Measurements from ENCODE around the gene SH2D2A.

SH2D2A gene

DNA sequence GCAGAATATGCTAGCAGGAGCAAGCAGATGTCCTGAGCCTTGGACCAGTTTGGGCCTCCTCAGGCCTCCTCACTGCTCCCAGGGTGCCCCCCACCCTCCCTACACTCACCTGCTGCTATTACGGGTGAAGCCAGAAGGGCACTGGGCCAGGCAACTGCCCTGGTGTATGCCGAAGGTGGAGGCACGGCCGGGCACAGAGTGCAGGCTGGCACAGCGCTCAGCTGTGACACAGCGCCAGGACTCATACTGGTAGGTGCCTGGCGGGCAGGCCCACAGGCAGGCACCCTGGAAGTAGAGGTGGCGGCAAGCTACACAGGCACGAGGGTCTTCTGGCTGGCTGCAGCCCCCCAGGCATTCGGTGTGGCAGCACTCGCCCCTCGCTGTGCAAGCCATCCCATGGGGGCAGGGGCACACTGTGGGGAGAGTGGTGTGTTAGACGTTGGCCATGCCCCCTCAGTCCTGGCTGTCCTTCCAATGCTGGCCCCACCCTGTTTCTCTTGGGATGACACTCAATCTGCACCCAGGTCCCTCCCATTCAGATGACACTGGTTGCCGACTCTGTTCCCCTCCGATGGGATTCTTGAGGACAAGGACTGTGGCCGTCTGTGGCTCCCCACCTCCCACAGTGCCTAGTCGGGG is 35.2 kb upstream of the SH2D2A start:
- Histone ChIP-seq H3K27me3 (ENCODE audit: insufficient read depth, poor library complexity, severe bottlenecking) (peaks cover 37% of the 10 kb centered on the region), H3K27ac (replicated peaks) (no peak overlapping the region), H3K4me3 (replicated peaks; ENCODE audit: insufficient read depth, low read length) (no peak overlapping the region)
- no peak for TF ChIP-seq GABPA (IDR thresholded peaks at IDR 0.05; ENCODE audit: low read depth)
- TF ChIP-seq POLR2AphosphoS5 (IDR thresholded peaks at IDR 0.05; ENCODE audit: low read depth): no peak
- TF ChIP-seq, protein P1, sequence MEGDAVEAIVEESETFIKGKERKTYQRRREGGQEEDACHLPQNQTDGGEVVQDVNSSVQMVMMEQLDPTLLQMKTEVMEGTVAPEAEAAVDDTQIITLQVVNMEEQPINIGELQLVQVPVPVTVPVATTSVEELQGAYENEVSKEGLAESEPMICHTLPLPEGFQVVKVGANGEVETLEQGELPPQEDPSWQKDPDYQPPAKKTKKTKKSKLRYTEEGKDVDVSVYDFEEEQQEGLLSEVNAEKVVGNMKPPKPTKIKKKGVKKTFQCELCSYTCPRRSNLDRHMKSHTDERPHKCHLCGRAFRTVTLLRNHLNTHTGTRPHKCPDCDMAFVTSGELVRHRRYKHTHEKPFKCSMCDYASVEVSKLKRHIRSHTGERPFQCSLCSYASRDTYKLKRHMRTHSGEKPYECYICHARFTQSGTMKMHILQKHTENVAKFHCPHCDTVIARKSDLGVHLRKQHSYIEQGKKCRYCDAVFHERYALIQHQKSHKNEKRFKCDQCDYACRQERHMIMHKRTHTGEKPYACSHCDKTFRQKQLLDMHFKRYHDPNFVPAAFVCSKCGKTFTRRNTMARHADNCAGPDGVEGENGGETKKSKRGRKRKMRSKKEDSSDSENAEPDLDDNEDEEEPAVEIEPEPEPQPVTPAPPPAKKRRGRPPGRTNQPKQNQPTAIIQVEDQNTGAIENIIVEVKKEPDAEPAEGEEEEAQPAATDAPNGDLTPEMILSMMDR (IDR thresholded peaks at IDR 0.05; ENCODE audit: insufficient read depth, low read length): no peak
- TF ChIP-seq SPI1 (IDR thresholded peaks at IDR 0.05; ENCODE audit: borderline replicate concordance, low read depth): no peak
- TF ChIP-seq, protein P2, sequence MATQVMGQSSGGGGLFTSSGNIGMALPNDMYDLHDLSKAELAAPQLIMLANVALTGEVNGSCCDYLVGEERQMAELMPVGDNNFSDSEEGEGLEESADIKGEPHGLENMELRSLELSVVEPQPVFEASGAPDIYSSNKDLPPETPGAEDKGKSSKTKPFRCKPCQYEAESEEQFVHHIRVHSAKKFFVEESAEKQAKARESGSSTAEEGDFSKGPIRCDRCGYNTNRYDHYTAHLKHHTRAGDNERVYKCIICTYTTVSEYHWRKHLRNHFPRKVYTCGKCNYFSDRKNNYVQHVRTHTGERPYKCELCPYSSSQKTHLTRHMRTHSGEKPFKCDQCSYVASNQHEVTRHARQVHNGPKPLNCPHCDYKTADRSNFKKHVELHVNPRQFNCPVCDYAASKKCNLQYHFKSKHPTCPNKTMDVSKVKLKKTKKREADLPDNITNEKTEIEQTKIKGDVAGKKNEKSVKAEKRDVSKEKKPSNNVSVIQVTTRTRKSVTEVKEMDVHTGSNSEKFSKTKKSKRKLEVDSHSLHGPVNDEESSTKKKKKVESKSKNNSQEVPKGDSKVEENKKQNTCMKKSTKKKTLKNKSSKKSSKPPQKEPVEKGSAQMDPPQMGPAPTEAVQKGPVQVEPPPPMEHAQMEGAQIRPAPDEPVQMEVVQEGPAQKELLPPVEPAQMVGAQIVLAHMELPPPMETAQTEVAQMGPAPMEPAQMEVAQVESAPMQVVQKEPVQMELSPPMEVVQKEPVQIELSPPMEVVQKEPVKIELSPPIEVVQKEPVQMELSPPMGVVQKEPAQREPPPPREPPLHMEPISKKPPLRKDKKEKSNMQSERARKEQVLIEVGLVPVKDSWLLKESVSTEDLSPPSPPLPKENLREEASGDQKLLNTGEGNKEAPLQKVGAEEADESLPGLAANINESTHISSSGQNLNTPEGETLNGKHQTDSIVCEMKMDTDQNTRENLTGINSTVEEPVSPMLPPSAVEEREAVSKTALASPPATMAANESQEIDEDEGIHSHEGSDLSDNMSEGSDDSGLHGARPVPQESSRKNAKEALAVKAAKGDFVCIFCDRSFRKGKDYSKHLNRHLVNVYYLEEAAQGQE (IDR thresholded peaks at IDR 0.05; ENCODE audit: insufficient replicate concordance, low read depth): no peak
- no peak for DNase-seq (ENCODE audit: low read depth in 1 of 2, low spot score in 1 of 2)

DNA sequence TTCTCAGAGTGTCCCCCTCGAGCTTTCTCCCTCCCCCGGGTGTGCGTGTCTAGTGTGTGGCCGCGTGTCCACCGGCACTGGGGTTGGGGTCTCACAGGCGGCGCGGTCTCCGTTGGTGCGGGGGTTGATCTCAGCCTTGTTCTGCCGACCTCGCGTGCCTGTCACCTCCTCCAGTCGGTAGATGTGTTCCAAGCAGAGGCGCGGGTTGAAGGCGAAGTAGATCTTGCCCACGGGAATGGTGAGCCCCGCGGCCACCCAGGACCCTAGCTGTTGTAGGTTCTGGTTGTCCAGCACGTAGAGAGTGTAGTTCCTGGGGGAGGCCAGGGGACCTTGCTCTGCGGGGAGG is 32.5 kb upstream of the SH2D2A start:
- DNase-seq (ENCODE audit: low read depth in 1 of 2, low spot score in 1 of 2): no peak

DNA sequence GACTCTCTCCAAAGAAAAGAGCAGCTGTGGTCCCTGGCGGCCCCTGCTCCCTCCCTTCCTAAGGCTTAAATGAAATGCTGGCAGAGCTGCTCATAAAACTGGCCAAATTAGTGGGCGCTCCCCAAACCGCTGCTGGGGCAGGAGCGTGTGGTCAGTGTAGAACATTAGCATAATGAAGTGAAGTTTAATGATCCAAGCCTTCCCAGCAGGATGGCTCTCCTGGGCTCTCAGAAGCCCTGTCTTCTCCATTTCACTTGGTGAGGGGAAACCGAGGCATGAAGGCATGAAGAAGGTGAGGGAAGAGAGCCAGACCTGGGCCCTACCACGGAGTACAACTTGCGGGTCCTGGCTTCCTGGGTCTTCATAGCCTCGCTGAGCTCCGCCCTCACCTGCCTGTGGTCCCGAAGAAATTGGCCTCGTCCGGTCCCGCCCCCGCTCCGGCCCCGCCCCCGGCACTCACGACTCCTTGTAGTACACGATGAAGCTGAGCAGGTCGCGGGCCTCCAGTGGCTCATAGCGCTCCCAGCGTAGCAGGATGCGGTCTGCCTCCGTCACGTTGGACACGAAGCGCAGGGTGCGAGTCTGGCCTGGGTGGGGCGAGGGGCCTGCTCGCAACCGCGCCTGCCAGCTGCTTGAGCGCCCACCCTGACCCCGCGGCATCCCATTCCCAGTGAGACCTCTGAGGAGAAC is 32.0 kb upstream of the SH2D2A start:
- Histone ChIP-seq H3K27me3 (ENCODE audit: insufficient read depth, poor library complexity, severe bottlenecking) (peaks cover 58% of the 10 kb centered on the region), H3K27ac (replicated peaks) (no peak overlapping the region), H3K4me3 (replicated peaks; ENCODE audit: insufficient read depth, low read length) (no peak overlapping the region)
- no peak for DNase-seq (ENCODE audit: low read depth in 1 of 2, low spot score in 1 of 2)
- TF ChIP-seq SPI1 (IDR thresholded peaks at IDR 0.05; ENCODE audit: borderline replicate concordance, low read depth) (no peak), GABPA (IDR thresholded peaks at IDR 0.05; ENCODE audit: low read depth) (no peak), POLR2AphosphoS5 (IDR thresholded peaks at IDR 0.05; ENCODE audit: low read depth) (no peak)
- TF ChIP-seq, protein P1 (IDR thresholded peaks at IDR 0.05; ENCODE audit: insufficient read depth, low read length): no peak

More for the DNA sequence above, 32.5 kb upstream of the SH2D2A start:
- no peak overlapping the region for H3K27ac ChIP-seq (replicated peaks)
- no peak overlapping the region for H3K4me3 ChIP-seq (replicated peaks; ENCODE audit: insufficient read depth, low read length)
- H3K27me3 ChIP-seq (ENCODE audit: insufficient read depth, poor library complexity, severe bottlenecking): peaks cover 55% of the 10 kb centered on the region
- TF ChIP-seq POLR2AphosphoS5 (IDR thresholded peaks at IDR 0.05; ENCODE audit: low read depth): no peak
- no peak for TF ChIP-seq GABPA (IDR thresholded peaks at IDR 0.05; ENCODE audit: low read depth)
- TF ChIP-seq, protein P1 (IDR thresholded peaks at IDR 0.05; ENCODE audit: insufficient read depth, low read length): no peak
- TF ChIP-seq SPI1 (IDR thresholded peaks at IDR 0.05; ENCODE audit: borderline replicate concordance, low read depth): no peak
- TF ChIP-seq, protein P2 (IDR thresholded peaks at IDR 0.05; ENCODE audit: insufficient replicate concordance, low read depth): no peak
